Neural cell (in vitro differentiated cells): ENCODE data around the gene PYDC1.

Experiments used
- EP300 ChIP-seq: fragments of 450-650 bp; conservative IDR thresholded peaks from 2 replicates; pipeline ENCODE4 v1.6.1; 2014; ENCODE audit warnings: antibody characterized with exemption, mild to moderate bottlenecking, moderate library complexity; ENCODE audit not compliant: poor library complexity, severe bottlenecking
- EZH2 ChIP-seq: fragments of 200-600, 300-800 bp; shearing (Covaris generic), sonication (generic); IDR thresholded peaks from 2 replicates; pipeline ENCODE4 v1.6.1; 2014; ENCODE audit warnings: antibody characterized with exemption, low read length, borderline replicate concordance, mild to moderate bottlenecking; ENCODE audit not compliant: insufficient read depth, poor library complexity, severe bottlenecking
- MXI1 ChIP-seq: fragments of 450-650 bp; conservative IDR thresholded peaks from 2 replicates; pipeline ENCODE4 v1.6.1; 2014; ENCODE audit warnings: antibody characterized with exemption, mild to moderate bottlenecking; ENCODE audit not compliant: poor library complexity, severe bottlenecking
- RAD21 ChIP-seq: fragments of 450-650 bp; conservative IDR thresholded peaks from 2 replicates; pipeline ENCODE4 v1.6.1; 2014; ENCODE audit warnings: antibody characterized with exemption, mild to moderate bottlenecking, moderate library complexity
- TF ChIP-seq, protein P1 (sequence below): IDR thresholded peaks from 2 replicates; pipeline ENCODE4 v1.6.1; 2012; ENCODE audit warnings: borderline replicate concordance
- TF ChIP-seq, protein P2 (sequence below): fragments of 450-650 bp; IDR thresholded peaks from 2 replicates; pipeline ENCODE4 v1.5.1; 2014; ENCODE audit warnings: antibody characterized with exemption, mild to moderate bottlenecking, moderate library complexity; ENCODE audit not compliant: poor library complexity, severe bottlenecking

DNA sequence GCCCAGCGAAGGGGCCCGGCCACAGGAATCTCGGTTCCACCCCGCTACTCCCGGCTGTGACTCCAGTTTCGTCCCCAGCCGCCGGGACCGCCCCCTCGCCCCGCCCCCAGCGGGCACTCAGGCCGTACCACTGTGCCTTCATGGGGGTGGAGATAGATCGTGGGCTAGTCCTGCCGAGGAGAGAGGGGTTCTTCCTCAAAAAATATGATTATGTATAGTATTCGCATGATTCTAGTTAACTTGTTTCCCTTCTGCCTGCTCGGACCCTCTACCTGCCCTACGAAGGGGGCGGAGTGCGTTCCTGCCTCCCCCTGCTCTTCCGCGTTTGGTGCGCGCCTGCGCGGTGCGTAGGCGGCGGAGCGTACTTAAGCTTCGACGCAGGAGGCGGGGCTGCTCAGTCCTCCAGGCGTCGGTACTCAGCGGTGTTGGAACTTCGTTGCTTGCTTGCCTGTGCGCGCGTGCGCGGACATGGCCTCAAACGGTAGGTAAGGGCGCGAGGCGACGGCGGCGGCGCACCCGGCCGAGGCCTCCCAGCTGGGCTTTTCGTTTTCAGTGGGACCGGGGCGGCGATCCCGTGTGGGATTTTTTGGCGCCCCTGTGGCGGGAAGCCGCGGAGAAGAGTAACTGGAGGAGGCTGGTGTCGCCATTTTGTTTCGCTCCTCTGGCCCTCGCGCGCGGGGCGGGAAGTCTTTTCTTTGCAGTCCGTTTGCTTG, 37.0 kb downstream of the PYDC1 start, which contains the start of gene FUS:
- TF ChIP-seq RAD21 (no peak), EZH2 (no peak), EP300 (peak; percentile 58), MXI1 (peak; percentile 74)
- TF ChIP-seq, protein P1, sequence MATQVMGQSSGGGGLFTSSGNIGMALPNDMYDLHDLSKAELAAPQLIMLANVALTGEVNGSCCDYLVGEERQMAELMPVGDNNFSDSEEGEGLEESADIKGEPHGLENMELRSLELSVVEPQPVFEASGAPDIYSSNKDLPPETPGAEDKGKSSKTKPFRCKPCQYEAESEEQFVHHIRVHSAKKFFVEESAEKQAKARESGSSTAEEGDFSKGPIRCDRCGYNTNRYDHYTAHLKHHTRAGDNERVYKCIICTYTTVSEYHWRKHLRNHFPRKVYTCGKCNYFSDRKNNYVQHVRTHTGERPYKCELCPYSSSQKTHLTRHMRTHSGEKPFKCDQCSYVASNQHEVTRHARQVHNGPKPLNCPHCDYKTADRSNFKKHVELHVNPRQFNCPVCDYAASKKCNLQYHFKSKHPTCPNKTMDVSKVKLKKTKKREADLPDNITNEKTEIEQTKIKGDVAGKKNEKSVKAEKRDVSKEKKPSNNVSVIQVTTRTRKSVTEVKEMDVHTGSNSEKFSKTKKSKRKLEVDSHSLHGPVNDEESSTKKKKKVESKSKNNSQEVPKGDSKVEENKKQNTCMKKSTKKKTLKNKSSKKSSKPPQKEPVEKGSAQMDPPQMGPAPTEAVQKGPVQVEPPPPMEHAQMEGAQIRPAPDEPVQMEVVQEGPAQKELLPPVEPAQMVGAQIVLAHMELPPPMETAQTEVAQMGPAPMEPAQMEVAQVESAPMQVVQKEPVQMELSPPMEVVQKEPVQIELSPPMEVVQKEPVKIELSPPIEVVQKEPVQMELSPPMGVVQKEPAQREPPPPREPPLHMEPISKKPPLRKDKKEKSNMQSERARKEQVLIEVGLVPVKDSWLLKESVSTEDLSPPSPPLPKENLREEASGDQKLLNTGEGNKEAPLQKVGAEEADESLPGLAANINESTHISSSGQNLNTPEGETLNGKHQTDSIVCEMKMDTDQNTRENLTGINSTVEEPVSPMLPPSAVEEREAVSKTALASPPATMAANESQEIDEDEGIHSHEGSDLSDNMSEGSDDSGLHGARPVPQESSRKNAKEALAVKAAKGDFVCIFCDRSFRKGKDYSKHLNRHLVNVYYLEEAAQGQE = peak; percentile 98
- TF ChIP-seq, protein P2, sequence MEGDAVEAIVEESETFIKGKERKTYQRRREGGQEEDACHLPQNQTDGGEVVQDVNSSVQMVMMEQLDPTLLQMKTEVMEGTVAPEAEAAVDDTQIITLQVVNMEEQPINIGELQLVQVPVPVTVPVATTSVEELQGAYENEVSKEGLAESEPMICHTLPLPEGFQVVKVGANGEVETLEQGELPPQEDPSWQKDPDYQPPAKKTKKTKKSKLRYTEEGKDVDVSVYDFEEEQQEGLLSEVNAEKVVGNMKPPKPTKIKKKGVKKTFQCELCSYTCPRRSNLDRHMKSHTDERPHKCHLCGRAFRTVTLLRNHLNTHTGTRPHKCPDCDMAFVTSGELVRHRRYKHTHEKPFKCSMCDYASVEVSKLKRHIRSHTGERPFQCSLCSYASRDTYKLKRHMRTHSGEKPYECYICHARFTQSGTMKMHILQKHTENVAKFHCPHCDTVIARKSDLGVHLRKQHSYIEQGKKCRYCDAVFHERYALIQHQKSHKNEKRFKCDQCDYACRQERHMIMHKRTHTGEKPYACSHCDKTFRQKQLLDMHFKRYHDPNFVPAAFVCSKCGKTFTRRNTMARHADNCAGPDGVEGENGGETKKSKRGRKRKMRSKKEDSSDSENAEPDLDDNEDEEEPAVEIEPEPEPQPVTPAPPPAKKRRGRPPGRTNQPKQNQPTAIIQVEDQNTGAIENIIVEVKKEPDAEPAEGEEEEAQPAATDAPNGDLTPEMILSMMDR = peak; percentile 6
